Activated naive CD8-positive, alpha-beta T cell treated with anti-CD3 and anti-CD28 coated beads, Interleukin-2, amount 50 U/mL, for 24 hours (primary cell): ENCODE results near the gene OR9A4.

ENCODE experiments used
- ATAC-seq: fragments of 150-1000 bp; cut with Tn5 transposase; one replicate; pipeline ENCODE4 v1.10.0; 2021
- DNase-seq: peaks from one replicate; pipeline ENCODE4 v3.0.0; 2021
- H3K27ac Mint-ChIP-seq: one replicate; pipeline ENCODE4 v1.8.0; 2021; ENCODE audit warnings: mild to moderate bottlenecking, mixed read lengths
- H3K27me3 Mint-ChIP-seq: one replicate; pipeline ENCODE4 v1.8.0; 2021; ENCODE audit warnings: mixed read lengths
- H3K36me3 Mint-ChIP-seq: one replicate; pipeline ENCODE4 v1.8.0; 2021; ENCODE audit warnings: low read depth, mixed read lengths
- H3K4me1 Mint-ChIP-seq: one replicate; pipeline ENCODE4 v1.8.0; 2021; ENCODE audit warnings: mixed read lengths
- H3K4me3 Mint-ChIP-seq: one replicate; pipeline ENCODE4 v1.8.0; 2021; ENCODE audit warnings: mild to moderate bottlenecking, moderate library complexity, mixed read lengths
- H3K9me3 Mint-ChIP-seq: one replicate; pipeline ENCODE4 v1.8.0; 2021; ENCODE audit warnings: mixed read lengths

Gene OR9A4

DNA sequence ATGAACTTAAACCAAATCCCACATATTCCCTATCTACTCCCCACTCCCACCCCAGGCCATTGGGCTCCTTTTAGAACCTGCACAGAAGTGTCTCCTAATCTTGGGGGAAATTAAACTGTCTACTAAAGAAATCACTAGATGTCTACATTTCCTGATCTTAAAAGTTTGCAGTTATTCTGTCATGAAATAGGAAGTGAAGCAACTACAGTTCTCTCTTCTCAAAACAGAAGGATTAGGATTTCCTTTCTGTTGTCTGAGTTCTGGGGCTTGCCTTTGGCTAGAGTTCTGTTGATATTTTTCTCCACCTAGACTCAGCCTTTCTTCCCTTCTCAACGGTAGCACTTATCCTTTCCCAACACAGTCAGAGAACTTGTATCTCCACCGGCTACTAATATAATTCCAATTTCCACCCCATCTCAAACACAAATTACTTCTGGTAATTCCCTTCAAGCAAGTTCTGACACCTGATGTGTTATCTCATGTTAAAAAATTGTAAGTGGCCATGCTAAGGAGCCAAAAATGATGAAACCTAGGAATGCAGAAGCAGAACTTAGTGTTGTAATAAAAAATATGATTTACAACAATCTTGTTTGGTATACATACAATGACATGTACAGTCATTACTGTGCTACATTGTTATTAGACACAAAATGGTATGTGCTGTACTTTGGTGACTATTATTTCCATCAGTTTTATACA is 12.1 kb downstream of the OR9A4 start:
- ATAC-seq (no peak), DNase-seq (no peak)
- Mint-ChIP-seq H3K4me3 (no peak overlapping the region), H3K27me3 (peaks cover 3% of the 10 kb centered on the region), H3K4me1 (no peaks in the 10 kb centered on the region), H3K9me3 (peaks cover 6% of the 10 kb centered on the region), H3K36me3 (no peaks in the 10 kb centered on the region), H3K27ac (no peak overlapping the region)

DNA sequence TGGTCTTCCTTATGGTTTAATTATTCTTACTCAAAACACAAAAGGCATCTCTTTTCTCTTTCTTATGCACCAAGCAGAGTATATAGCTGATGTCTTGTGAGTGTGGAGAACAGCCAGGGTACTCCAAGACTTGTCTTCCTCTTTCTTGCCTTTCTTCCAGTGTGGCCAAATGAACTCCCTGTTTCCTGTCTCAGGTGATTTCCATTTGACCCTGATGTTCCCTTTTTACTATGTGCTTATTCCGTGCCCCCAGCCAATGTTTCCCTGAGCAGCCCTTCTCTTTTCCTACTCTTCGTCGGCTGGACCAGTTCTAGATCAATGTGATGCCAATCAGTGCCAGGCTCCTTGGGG is 12.6 kb downstream of the OR9A4 start:
- ATAC-seq, result no peak

GRCh38 chr7:141930211-141930610 is 14.0 kb downstream of the OR9A4 start:
- Mint-ChIP-seq H3K4me3 (no peak overlapping the region), H3K4me1 (no peaks in the 10 kb centered on the region), H3K9me3 (peaks cover 6% of the 10 kb centered on the region), H3K27me3 (peaks cover 5% of the 10 kb centered on the region), H3K27ac (no peak overlapping the region), H3K36me3 (no peaks in the 10 kb centered on the region)
- ATAC-seq, result no peak
- DNase-seq, result no peak

More for the DNA sequence above, 12.6 kb downstream of the OR9A4 start:
- H3K4me1 Mint-ChIP-seq, result no peaks in the 10 kb centered on the region
- H3K9me3 Mint-ChIP-seq, result peaks cover 6% of the 10 kb centered on the region
- DNase-seq, result no peak
- H3K27ac Mint-ChIP-seq, result no peak overlapping the region
- H3K27me3 Mint-ChIP-seq, result peaks cover 3% of the 10 kb centered on the region
- H3K36me3 Mint-ChIP-seq, result no peaks in the 10 kb centered on the region
- H3K4me3 Mint-ChIP-seq, result no peak overlapping the region

GRCh38 chr7:141941075-141941474 is 24.9 kb downstream of the OR9A4 start:
- peaks cover 10% of the 10 kb centered on the region for H3K4me1 Mint-ChIP-seq
- no peak overlapping the region for H3K27ac Mint-ChIP-seq
- H3K36me3 Mint-ChIP-seq, result peaks cover 1% of the 10 kb centered on the region
- ATAC-seq (no peak), DNase-seq (no peak)
- H3K27me3 Mint-ChIP-seq, result no peaks in the 10 kb centered on the region
- peaks cover 31% of the 10 kb centered on the region for H3K9me3 Mint-ChIP-seq
- H3K4me3 Mint-ChIP-seq, result no peak overlapping the region

DNA sequence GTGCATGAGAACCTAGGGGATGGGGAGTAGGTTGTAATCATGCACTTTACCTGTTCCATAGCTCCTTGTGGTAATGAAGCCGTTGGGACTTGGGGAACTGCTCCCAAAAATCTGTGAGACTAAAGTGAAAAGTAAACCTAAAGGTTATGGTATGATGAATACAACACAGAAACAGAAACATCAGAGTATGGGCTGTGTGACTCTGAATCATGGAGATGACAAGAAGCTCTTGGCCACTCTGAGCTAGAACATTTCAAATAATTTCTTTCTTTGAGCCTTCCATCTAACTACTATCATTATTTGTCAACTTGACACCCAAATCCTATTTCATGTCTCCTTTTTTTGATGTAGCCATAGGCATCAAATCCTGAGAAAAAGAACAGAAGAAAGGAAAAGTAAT is 27.6 kb downstream of the OR9A4 start:
- H3K27ac Mint-ChIP-seq, result no peak overlapping the region
- DNase-seq (no peak), ATAC-seq (no peak)
- H3K9me3 Mint-ChIP-seq, result peaks cover 31% of the 10 kb centered on the region
- peaks cover 10% of the 10 kb centered on the region for H3K4me1 Mint-ChIP-seq
- peaks cover 3% of the 10 kb centered on the region for H3K27me3 Mint-ChIP-seq
- H3K4me3 Mint-ChIP-seq, result no peak overlapping the region
- H3K36me3 Mint-ChIP-seq, result peaks cover 1% of the 10 kb centered on the region

- peaks cover 24% of the 10 kb centered on the region for H3K9me3 Mint-ChIP-seq
- peaks cover 10% of the 10 kb centered on the region for H3K4me1 Mint-ChIP-seq
- H3K36me3 Mint-ChIP-seq, result no peaks in the 10 kb centered on the region
- H3K27ac Mint-ChIP-seq, result no peak overlapping the region
- H3K27me3 Mint-ChIP-seq, result peaks cover 3% of the 10 kb centered on the region
- no peak overlapping the region for H3K4me3 Mint-ChIP-seq
- DNase-seq (no peak), ATAC-seq (no peak)
Measured at GRCh38 chr7:141944811-141945210, 28.6 kb downstream of the OR9A4 start.

DNA sequence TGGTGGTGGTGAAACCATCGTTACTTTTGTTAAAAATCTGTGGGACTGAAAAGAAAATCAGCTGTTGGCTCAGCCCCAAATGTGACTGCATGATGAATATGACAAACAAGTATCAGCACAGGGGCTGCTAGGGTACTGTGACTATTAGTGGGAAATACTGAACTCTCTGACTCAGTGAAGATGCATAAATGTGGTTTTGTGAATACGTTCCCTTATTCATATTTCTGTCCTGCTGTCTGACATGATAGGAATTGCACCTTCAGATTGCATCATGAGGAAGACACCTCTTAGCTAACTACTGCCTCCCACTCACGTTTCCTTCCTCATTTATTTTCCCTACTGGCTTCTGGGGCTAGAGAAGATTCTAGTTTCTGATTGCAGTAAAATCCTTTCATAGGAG is 29.2 kb downstream of the OR9A4 start:
- Mint-ChIP-seq H3K4me1 (peaks cover 10% of the 10 kb centered on the region), H3K27ac (no peak overlapping the region), H3K9me3 (peaks cover 21% of the 10 kb centered on the region), H3K36me3 (no peaks in the 10 kb centered on the region), H3K27me3 (peaks cover 3% of the 10 kb centered on the region), H3K4me3 (no peak overlapping the region)
- ATAC-seq, result peak; percentile 84
- DNase-seq, result no peak

DNA sequence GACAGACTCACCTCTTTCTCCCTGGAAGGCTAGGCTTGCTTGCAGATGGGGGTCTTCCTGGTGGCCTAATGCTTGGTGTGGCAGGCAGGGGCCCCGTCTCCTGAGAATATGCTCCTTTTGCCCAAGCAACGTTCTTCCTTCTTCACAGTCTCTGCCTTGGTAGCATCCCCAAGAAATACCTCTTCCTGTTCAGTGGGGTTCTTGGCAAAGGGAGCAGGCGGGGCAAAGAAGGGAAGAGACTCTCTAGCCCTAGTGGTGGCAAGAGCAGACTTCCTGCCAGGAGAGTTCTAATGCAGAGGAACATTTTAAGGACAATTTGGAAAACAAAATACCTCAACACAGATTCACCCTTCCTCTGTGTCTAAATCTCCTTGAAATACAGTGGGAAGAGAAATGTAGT is 30.6 kb downstream of the OR9A4 start, which contains the start of gene CLEC5A:
Gene CLEC5A (minus strand): TSS at position 179 of the 400 bp plus-strand sequence. CDS start 682 bp downstream, outside the sequence.
- Mint-ChIP-seq H3K27ac (no peak within 1 kb of the TSS), H3K27me3 (peaks cover 3% of the 10 kb centered on the region), H3K4me1 (peaks cover 10% of the 10 kb centered on the region), H3K4me3 (no peak within 1 kb of the TSS), H3K9me3 (peaks cover 6% of the 10 kb centered on the region), H3K36me3 (no peaks in the 10 kb centered on the region)
- ATAC-seq (no peak), DNase-seq (no peak)

DNA sequence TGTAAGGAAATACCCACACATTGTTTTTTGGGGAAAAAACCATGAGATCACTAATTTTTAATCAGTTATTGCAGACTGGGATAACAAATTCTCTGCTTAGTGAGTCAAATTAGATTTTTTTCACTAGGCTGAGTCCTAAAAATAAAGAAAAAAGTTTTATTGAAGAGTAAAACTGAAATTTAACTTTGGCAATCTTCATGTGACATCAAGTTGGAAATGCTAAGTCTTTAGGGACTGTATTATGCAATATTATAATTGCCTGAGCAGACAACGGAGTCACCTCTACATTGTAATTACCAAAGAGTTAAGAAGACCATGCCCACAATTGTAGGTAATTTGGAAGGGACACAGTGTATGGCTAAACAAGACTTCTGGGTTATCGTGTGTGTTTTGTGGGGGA is 32.8 kb downstream of the OR9A4 start:
- H3K36me3 Mint-ChIP-seq, result no peaks in the 10 kb centered on the region
- H3K4me3 Mint-ChIP-seq, result no peak overlapping the region
- H3K27me3 Mint-ChIP-seq, result peaks cover 5% of the 10 kb centered on the region
- DNase-seq, result no peak
- H3K4me1 Mint-ChIP-seq, result peaks cover 10% of the 10 kb centered on the region
- ATAC-seq, result no peak
- no peaks in the 10 kb centered on the region for H3K9me3 Mint-ChIP-seq
- no peak overlapping the region for H3K27ac Mint-ChIP-seq

- ATAC-seq (no peak), DNase-seq (no peak)
- Mint-ChIP-seq H3K9me3 (no peaks in the 10 kb centered on the region), H3K36me3 (no peaks in the 10 kb centered on the region), H3K4me1 (peaks cover 10% of the 10 kb centered on the region), H3K27ac (no peak overlapping the region), H3K4me3 (no peak overlapping the region), H3K27me3 (peaks cover 5% of the 10 kb centered on the region)
Measured at GRCh38 chr7:141949451-141949850, 33.3 kb downstream of the OR9A4 start.

- Mint-ChIP-seq H3K4me1 (peaks cover 8% of the 10 kb centered on the region), H3K4me3 (no peak overlapping the region), H3K27ac (no peak overlapping the region), H3K27me3 (peaks cover 5% of the 10 kb centered on the region), H3K36me3 (no peaks in the 10 kb centered on the region), H3K9me3 (no peaks in the 10 kb centered on the region)
- DNase-seq, result no peak
- no peak for ATAC-seq
Measured at GRCh38 chr7:141949911-141950310, 33.7 kb downstream of the OR9A4 start.

DNA sequence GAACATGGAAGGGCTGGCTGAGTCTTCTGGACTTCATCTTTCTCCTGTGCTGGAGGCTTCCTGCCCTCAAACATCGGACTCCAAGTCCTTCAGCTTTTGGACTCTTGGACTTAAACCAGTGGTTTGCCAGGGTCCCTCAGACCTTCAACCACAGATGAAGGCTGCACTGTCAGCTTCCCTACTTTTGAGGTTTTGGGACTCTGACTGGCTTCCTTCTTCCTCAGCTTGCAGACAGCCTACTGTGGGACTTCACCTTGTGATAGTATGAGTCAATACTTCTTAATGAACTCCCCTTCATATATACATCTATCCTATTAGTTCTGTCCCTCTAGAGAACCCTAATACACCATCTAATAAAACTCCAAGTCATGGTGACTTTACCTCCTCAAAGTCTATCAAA is 34.6 kb downstream of the OR9A4 start:
- Mint-ChIP-seq H3K4me3 (no peak overlapping the region), H3K4me1 (no peaks in the 10 kb centered on the region), H3K27ac (no peak overlapping the region), H3K36me3 (no peaks in the 10 kb centered on the region), H3K27me3 (peaks cover 5% of the 10 kb centered on the region), H3K9me3 (no peaks in the 10 kb centered on the region)
- DNase-seq (no peak), ATAC-seq (no peak)

DNA sequence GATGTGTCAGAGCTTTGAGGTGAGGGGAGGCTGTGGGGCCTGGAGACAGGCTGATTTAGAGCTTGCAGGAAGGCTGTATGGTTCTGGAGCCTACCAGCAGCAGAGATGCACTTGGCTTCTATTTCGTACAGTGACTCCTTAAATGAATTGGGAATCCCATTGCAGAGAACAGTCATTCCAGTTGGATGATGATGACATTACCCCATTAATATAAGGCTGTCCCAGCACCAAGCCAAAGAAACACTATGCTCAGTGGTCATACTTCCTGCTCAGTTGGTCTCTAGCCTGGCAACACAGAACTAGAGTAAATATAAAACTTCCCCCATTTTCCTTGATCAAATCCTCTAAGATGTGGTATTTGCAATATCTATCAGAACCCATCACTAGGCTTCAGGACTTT is 36.3 kb downstream of the OR9A4 start:
- H3K27ac Mint-ChIP-seq, result no peak overlapping the region
- no peaks in the 10 kb centered on the region for H3K9me3 Mint-ChIP-seq
- peaks cover 3% of the 10 kb centered on the region for H3K27me3 Mint-ChIP-seq
- H3K4me1 Mint-ChIP-seq, result no peaks in the 10 kb centered on the region
- ATAC-seq (no peak), DNase-seq (no peak)
- H3K36me3 Mint-ChIP-seq, result no peaks in the 10 kb centered on the region
- H3K4me3 Mint-ChIP-seq, result no peak overlapping the region

DNA sequence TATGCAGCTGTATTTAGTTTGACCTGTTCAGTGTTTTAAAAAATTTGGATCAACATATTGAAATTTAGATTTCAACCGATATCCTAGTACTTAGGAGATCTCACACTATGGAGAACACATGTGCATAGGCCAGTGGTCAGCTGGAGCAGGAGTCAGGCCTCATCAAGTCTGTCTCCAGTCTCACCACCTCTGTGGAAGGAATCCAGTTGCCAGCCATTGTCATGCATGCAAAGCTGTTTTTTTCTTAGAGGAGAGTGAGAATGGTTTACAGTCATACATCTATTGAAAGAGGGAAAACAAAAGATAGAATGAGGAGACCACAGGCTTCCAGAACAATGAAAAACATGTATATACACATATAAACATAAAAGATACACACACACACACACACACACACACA is 38.1 kb downstream of the OR9A4 start:
- Mint-ChIP-seq H3K27me3 (peaks cover 2% of the 10 kb centered on the region), H3K9me3 (no peaks in the 10 kb centered on the region)

DNA sequence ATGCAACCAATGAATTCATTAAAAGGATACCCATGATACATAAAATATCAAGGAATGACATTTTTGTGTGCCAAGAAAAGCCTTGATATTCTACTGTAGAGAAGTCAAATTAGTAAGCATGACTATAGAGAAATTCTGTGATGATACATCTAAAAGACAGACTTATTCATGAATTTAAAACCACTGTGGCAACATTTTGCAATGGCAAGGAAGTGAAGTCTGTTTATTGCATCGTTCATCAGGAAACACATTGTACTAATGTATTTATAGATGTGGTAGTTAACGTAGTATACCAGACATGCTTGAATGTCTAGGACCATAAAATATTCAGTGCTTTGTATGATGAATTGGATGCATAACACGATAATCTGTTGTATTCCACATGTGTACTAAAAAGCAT is 39.9 kb downstream of the OR9A4 start:
- H3K4me3 Mint-ChIP-seq, result no peak overlapping the region
- H3K9me3 Mint-ChIP-seq, result peaks cover 2% of the 10 kb centered on the region
- DNase-seq (no peak), ATAC-seq (no peak)
- peaks cover 2% of the 10 kb centered on the region for H3K27me3 Mint-ChIP-seq
- H3K36me3 Mint-ChIP-seq, result no peaks in the 10 kb centered on the region
- peaks cover 4% of the 10 kb centered on the region for H3K4me1 Mint-ChIP-seq
- no peak overlapping the region for H3K27ac Mint-ChIP-seq

More for the DNA sequence above, 38.1 kb downstream of the OR9A4 start:
- no peaks in the 10 kb centered on the region for H3K4me1 Mint-ChIP-seq
- DNase-seq (no peak), ATAC-seq (no peak)
- H3K4me3 Mint-ChIP-seq, result no peak overlapping the region
- H3K36me3 Mint-ChIP-seq, result no peaks in the 10 kb centered on the region
- no peak overlapping the region for H3K27ac Mint-ChIP-seq
